ENCODE results near the gene ZNF460. TPM values are rescaled to one million over a fixed set of nuclear protein-coding genes. Genes with fewer than 3 reads are reported as not detected.

ZNF460 gene
- total RNA-seq, 4 donors from 2014 or later: 20.2 to 63.3 (median 42.3) TPM

DNA sequence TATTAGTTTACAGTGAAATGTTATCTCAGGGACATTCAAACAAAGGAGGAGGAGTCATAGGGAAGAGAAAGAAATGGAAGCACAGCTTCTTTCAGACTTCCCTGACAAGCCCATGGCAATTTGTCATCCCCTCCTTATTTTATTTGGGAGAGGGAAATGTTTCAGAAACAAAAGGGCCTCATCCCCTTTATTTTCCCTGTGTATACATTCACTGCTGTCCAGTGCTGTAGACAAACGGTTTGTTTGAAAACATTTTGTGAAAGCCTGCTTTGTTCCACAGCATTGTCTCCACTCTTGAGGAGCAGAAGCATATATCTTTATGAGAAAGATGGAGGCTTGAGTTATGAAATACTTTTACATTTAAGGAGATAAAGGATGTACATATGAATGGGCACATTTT, 12.3 kb downstream of the ZNF460 start:
- Histone ChIP-seq H3K27ac (no peak overlapping the region), H3K4me3 (no peak overlapping the region), H3K9me3 (peaks cover 0 to 3% (median 0%) of the 10 kb centered on the region in 3 donors), H3K27me3 (no peaks in the 10 kb centered on the region), H3K4me1 (no peaks in the 10 kb centered on the region), H3K36me3 (peaks cover 15 to 97% of the 10 kb centered on the region in 2 donors)
- no peak for TF ChIP-seq POLR2A (IDR thresholded peaks at IDR 0.05)
- TF ChIP-seq CTCF (IDR thresholded peaks at IDR 0.05 in 4 of 5, conservative IDR thresholded peaks at IDR 0.05 in 1 of 5): no peak
- DNase-seq: no peak
- intact Hi-C loops (cut with DNase I; ENCODE audit: low total_unique reads) (no loop called here), in situ Hi-C loops (cut with MboI; ENCODE audit: low sequenced_read_pairs in 4 of 4) (no loop called here)
- no peak for ATAC-seq

DNA sequence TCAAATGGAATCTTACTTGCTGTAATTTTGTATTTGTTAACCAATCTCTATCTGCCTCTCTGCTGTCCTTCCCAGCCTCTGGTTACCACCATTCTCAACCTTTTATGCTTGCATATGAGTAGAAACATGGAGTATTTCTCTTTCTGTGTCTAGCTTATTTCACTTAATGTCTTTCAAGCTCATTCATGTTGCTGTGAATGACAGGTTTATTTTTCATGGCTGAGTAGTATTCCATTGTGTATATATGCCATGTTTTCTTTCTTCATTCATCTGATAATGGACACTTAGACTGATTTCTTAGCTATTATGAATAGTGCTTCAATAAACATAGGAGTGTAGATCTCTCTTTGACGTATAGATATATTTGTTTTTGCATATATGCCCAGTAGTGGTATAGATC, 13.4 kb downstream of the ZNF460 start:
- H3K36me3 ChIP-seq: peaks cover 15 to 85% of the 10 kb centered on the region in 2 donors
- DNase-seq (no peak), ATAC-seq (no peak)
- intact Hi-C loops (cut with DNase I; ENCODE audit: low total_unique reads) (no loop called here), in situ Hi-C loops (cut with MboI; ENCODE audit: low sequenced_read_pairs in 4 of 4) (no loop called here)
- no peak for TF ChIP-seq POLR2A (IDR thresholded peaks at IDR 0.05)
- no peak for TF ChIP-seq CTCF (IDR thresholded peaks at IDR 0.05 in 4 of 5, conservative IDR thresholded peaks at IDR 0.05 in 1 of 5)
- H3K27me3 ChIP-seq: no peaks in the 10 kb centered on the region
- no peak overlapping the region for H3K4me3 ChIP-seq
- H3K9me3 ChIP-seq: peaks cover 0 to 3% (median 0%) of the 10 kb centered on the region in 3 donors
- no peak overlapping the region for H3K27ac ChIP-seq
- H3K4me1 ChIP-seq: no peaks in the 10 kb centered on the region

DNA sequence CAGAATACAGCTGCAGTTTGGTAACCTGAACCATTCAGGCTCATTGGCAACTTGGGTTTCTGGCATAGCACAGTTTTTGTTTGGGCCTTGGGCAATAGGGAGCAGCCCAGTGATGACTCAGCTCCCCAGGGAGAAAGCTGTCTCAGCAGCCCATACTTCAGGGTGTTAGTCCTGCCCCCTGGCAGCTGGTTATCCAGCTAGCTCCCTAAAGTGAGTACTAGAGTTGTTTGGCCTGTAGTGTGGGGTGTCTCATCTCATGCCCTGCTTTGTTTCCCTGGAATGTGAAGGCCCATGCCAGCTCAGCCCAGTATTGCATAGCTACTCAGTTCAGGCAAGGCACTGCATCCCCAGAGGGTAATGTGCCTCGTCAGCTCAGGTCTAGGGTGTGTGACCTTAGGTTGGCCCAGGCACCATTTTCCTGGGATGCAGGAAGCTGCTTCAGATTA, 21.8 kb downstream of the ZNF460 start:
- TF ChIP-seq POLR2A (IDR thresholded peaks at IDR 0.05) (no peak), CTCF (IDR thresholded peaks at IDR 0.05 in 4 of 5, conservative IDR thresholded peaks at IDR 0.05 in 1 of 5) (no peak)
- intact Hi-C loops (cut with DNase I; ENCODE audit: low total_unique reads) (loop anchor here (2.0 to 5.0 kb wide), 4 partner anchors 15 to 85 kb away; partner anchors contain the start of genes ZNF460 and ZNF548), in situ Hi-C loops (cut with MboI; ENCODE audit: low sequenced_read_pairs in 4 of 4) (no loop called here)
- Histone ChIP-seq H3K27ac (peak overlapping the region; percentile 77 to 83 (median 80)), H3K27me3 (no peaks in the 10 kb centered on the region), H3K4me1 (peaks cover 23 to 30% of the 10 kb centered on the region in 2 donors), H3K9me3 (no peaks in the 10 kb centered on the region), H3K36me3 (peaks cover 0 to 30% of the 10 kb centered on the region in 2 donors), H3K4me3 (no peak overlapping the region)
- peak; percentile 99 to 100 for ATAC-seq
- peak; percentile 81 to 91 for DNase-seq

DNA sequence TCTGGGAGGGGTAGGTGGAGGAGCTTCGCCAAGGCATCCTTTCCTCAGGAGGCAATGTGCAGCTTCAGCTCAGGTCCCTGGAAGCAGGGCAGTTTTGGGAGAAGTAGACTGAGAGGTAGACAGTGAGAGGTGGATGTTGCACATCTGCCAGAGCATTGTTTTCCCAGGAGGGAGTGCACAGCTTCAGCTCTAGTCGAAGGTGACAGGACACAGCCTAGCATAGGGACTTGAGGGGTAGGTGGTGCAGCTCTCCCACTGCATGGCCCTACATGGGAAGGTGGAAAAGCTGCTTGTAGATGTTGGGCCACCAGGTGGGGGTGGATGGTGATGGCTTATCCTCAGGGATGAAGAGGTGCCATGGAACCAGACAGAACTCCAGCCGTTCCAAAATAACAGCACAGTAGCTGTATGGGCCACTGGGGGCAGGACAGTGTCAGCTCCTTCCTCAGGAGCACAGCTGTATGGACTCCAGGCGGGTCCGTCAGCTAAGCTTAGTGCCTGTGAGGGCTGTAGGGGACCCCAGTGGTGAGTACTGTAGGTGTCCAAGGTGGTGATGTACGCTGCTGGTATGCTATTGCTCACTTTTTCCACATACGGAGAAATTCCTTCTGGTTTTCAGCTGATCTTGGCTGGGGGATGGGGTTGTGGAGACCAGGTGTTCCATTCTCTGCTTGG, 22.6 kb downstream of the ZNF460 start:
- DNase-seq: peak in 1 of 2 donors; percentile 37
- TF ChIP-seq POLR2A (IDR thresholded peaks at IDR 0.05): no peak
- H3K9me3 ChIP-seq: no peaks in the 10 kb centered on the region
- H3K4me1 ChIP-seq: peaks cover 23 to 30% of the 10 kb centered on the region in 2 donors
- no peak for ATAC-seq
- no peak overlapping the region for H3K4me3 ChIP-seq
- no peaks in the 10 kb centered on the region for H3K27me3 ChIP-seq
- peak overlapping the region; percentile 77 to 83 (median 80) for H3K27ac ChIP-seq
- intact Hi-C loops (cut with DNase I; ENCODE audit: low total_unique reads): loop anchor here (2.0 to 5.0 kb wide), 4 partner anchors 14 to 84 kb away; partner anchors contain the start of genes ZNF460 and ZNF548
- peaks cover 0 to 27% of the 10 kb centered on the region in 2 donors for H3K36me3 ChIP-seq
- in situ Hi-C loops (cut with MboI; ENCODE audit: low sequenced_read_pairs in 4 of 4): no loop called here

DNA sequence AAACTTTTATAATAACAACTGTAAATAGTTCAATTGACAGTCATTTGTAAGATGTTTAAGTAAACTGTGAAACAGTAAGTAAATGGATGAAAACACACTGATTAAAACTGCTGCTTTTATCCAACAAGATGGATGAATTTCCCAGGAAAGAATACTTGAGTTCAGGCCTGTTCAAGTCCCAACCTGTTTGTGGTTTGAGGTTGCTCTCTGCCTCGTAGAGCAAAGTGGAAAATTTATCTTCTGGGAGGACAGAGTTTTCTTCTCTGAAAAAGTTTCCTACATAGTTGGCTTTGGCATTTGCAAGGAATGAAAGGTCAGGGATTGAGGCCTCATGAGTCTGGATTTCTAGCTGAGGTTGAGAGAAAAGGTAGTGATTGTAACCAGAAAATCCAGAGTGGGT, 24.8 kb downstream of the ZNF460 start:
- no peak overlapping the region for H3K4me3 ChIP-seq
- peak overlapping the region in 1 of 4 donors; percentile 83 for H3K27ac ChIP-seq
- no peaks in the 10 kb centered on the region for H3K9me3 ChIP-seq
- in situ Hi-C loops (cut with MboI; ENCODE audit: low sequenced_read_pairs in 4 of 4) (no loop called here), intact Hi-C loops (cut with DNase I; ENCODE audit: low total_unique reads) (no loop called here)
- TF ChIP-seq CTCF (IDR thresholded peaks at IDR 0.05 in 4 of 5, conservative IDR thresholded peaks at IDR 0.05 in 1 of 5): no peak
- no peak for TF ChIP-seq POLR2A (IDR thresholded peaks at IDR 0.05)
- no peak for DNase-seq
- H3K27me3 ChIP-seq: no peaks in the 10 kb centered on the region
- peaks cover 23 to 30% of the 10 kb centered on the region in 2 donors for H3K4me1 ChIP-seq
- ATAC-seq: no peak
- H3K36me3 ChIP-seq: peaks cover 0 to 15% of the 10 kb centered on the region in 2 donors

All from gastrocnemius medialis (tissue), 4 donors.